Suprapubic skin (tissue), 4 donors: ENCODE data around the gene IL37.

Experiments used
- CTCF ChIP-seq, 2 donors: fragments of 200-600 bp in 1 of 2; fragments of 450-650 bp in 1 of 2; sonication (generic) in 1 of 2; IDR thresholded peaks; one replicate each; pipeline ENCODE4 v1.5.1; 2016 to 2019; ENCODE audit warnings: antibody characterized with exemption in 2 of 2, mild to moderate bottlenecking in 1 of 2, moderate library complexity in 1 of 2
- EP300 ChIP-seq: sonication (generic); formaldehyde crosslinking; IDR thresholded peaks from one replicate; pipeline ENCODE4 v1.6.1; 2017; ENCODE audit warnings: antibody characterized with exemption
- POLR2A ChIP-seq, 2 donors: fragments of 450-650 bp; IDR thresholded peaks; one replicate each; pipeline ENCODE4 v1.6.1; 2017; ENCODE audit warnings: antibody characterized with exemption in 2 of 2, mild to moderate bottlenecking in 2 of 2, moderate library complexity in 2 of 2
- POLR2AphosphoS5 ChIP-seq, 3 donors: sonication (generic); formaldehyde crosslinking; IDR thresholded peaks; one replicate each; pipeline ENCODE4 v1.6.1; 2017; ENCODE audit warnings: antibody characterized with exemption in 3 of 3

GRCh38 chr2:112866128-112866835 is 44.7 kb upstream of the IL37 start:
- TF ChIP-seq CTCF (IDR thresholded peaks at IDR 0.05), result no peak
- no peak for TF ChIP-seq POLR2AphosphoS5 (IDR thresholded peaks at IDR 0.05)
- TF ChIP-seq POLR2A (IDR thresholded peaks at IDR 0.05), result no peak
- TF ChIP-seq EP300, result no peak
